ENCODE data around the gene SLC22A23.

Gene SLC22A23

GRCh38 chr6:3471286-3471685, 14.4 kb upstream of the SLC22A23 start:
- Histone ChIP-seq H2AFZ (ENCODE audit: low read length, unreplicated experiment) (no peak overlapping the region), H3K4me3 (ENCODE audit: low read depth, low read length) (no peak overlapping the region), H3K36me3 (ENCODE audit: insufficient read depth, low read length) (no peaks in the 10 kb centered on the region), H3K27ac (ENCODE audit: low read depth, low read length) (no peak overlapping the region), H3K27me3 (ENCODE audit: insufficient read depth, low read length) (no peaks in the 10 kb centered on the region), H3K79me2 (ENCODE audit: control insufficient read depth, insufficient read depth, low read length, unreplicated experiment) (no peaks in the 10 kb centered on the region), H3K4me1 (ENCODE audit: control insufficient read depth, insufficient read depth, low read length, unreplicated experiment) (peaks cover 12% of the 10 kb centered on the region)

- Histone ChIP-seq H3K27ac (ENCODE audit: low read depth, low read length) (no peak overlapping the region), H3K79me2 (ENCODE audit: control insufficient read depth, insufficient read depth, low read length, unreplicated experiment) (no peaks in the 10 kb centered on the region), H3K27me3 (ENCODE audit: insufficient read depth, low read length) (no peaks in the 10 kb centered on the region), H2AFZ (ENCODE audit: low read length, unreplicated experiment) (no peak overlapping the region), H3K36me3 (ENCODE audit: insufficient read depth, low read length) (no peaks in the 10 kb centered on the region), H3K4me3 (ENCODE audit: low read depth, low read length) (no peak overlapping the region), H3K4me1 (ENCODE audit: control insufficient read depth, insufficient read depth, low read length, unreplicated experiment) (peaks cover 8% of the 10 kb centered on the region)
Measured at GRCh38 chr6:3468585-3468984, 11.7 kb upstream of the SLC22A23 start.

- no peaks in the 10 kb centered on the region for H3K27me3 ChIP-seq (ENCODE audit: insufficient read depth, low read length)
- no peaks in the 10 kb centered on the region for H3K79me2 ChIP-seq (ENCODE audit: control insufficient read depth, insufficient read depth, low read length, unreplicated experiment)
- no peak overlapping the region for H2AFZ ChIP-seq (ENCODE audit: low read length, unreplicated experiment)
- H3K4me3 ChIP-seq (ENCODE audit: low read depth, low read length) = no peak overlapping the region
- H3K36me3 ChIP-seq (ENCODE audit: insufficient read depth, low read length) = no peaks in the 10 kb centered on the region
- H3K4me1 ChIP-seq (ENCODE audit: control insufficient read depth, insufficient read depth, low read length, unreplicated experiment) = peaks cover 8% of the 10 kb centered on the region
- H3K27ac ChIP-seq (ENCODE audit: low read depth, low read length) = no peak overlapping the region
Measured at GRCh38 chr6:3467996-3468395, 11.1 kb upstream of the SLC22A23 start.

DNA sequence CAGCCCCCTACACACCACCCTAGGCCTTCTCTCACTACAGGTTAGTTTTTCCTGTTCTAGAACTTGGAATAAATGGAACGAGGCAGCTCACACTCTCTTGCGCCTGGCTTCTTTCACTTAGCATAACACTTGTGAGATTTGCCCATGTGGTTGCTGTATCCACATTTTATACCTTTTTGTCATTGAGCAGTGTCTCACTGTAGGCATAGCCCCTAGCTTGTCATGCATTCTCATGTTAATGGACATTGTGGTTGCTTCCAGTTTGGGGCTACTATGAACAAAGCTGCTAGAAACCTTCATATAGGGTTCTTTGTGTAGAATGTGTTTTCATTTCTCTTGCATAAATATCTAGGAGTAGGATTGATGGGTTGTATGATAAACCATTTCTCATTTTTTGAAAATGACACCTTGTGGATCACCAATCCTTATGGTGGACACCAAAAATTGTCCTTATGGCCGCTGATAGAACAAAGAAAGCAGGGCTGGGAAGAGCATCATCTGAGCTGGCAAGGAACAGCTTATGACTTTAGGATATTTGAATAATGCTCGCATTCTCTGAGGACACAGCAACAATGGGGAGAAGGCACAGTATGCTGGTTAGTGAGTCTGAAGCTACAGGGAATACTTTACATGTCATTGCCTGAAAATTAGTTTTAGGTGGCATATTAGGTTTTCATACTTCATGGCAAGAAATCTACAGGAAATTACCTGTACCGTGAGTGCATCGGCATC, 9.8 kb upstream of the SLC22A23 start:
- no peak overlapping the region for H2AFZ ChIP-seq (ENCODE audit: low read length, unreplicated experiment)
- no peaks in the 10 kb centered on the region for H3K36me3 ChIP-seq (ENCODE audit: insufficient read depth, low read length)
- H3K4me1 ChIP-seq (ENCODE audit: control insufficient read depth, insufficient read depth, low read length, unreplicated experiment) = no peaks in the 10 kb centered on the region
- no peak overlapping the region for H3K27ac ChIP-seq (ENCODE audit: low read depth, low read length)
- no peak overlapping the region for H3K4me3 ChIP-seq (ENCODE audit: low read depth, low read length)
- no peaks in the 10 kb centered on the region for H3K79me2 ChIP-seq (ENCODE audit: control insufficient read depth, insufficient read depth, low read length, unreplicated experiment)
- no peaks in the 10 kb centered on the region for H3K27me3 ChIP-seq (ENCODE audit: insufficient read depth, low read length)

DNA sequence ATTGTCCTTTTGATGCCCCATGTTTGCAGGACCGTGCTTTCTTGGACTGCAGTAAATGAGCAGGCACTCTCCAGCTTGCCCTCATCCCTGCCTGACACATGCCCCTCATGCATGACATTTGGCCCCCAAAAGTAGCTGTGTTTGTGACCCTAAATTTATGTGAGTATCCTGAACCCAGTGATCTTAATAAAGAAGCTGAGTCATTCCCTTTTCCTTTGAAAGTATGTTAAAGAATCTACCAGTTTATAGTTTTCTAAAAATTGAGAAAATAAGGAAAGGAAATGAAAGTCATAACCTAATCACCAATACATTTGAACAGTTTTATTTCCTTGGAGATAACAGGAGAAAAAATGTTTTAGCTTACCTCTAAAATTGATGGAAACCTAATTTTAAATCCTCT, 3.4 kb upstream of the SLC22A23 start:
- Histone ChIP-seq H2AFZ (ENCODE audit: low read length, unreplicated experiment) (peak overlapping the region; percentile 69), H3K36me3 (ENCODE audit: insufficient read depth, low read length) (no peaks in the 10 kb centered on the region), H3K27me3 (ENCODE audit: insufficient read depth, low read length) (no peaks in the 10 kb centered on the region), H3K4me1 (ENCODE audit: control insufficient read depth, insufficient read depth, low read length, unreplicated experiment) (peaks cover 9% of the 10 kb centered on the region), H3K79me2 (ENCODE audit: control insufficient read depth, insufficient read depth, low read length, unreplicated experiment) (peaks cover 8% of the 10 kb centered on the region), H3K4me3 (ENCODE audit: low read depth, low read length) (no peak overlapping the region), H3K27ac (ENCODE audit: low read depth, low read length) (peak overlapping the region; percentile 19; the same call in 1 of the 2 replicates)

DNA sequence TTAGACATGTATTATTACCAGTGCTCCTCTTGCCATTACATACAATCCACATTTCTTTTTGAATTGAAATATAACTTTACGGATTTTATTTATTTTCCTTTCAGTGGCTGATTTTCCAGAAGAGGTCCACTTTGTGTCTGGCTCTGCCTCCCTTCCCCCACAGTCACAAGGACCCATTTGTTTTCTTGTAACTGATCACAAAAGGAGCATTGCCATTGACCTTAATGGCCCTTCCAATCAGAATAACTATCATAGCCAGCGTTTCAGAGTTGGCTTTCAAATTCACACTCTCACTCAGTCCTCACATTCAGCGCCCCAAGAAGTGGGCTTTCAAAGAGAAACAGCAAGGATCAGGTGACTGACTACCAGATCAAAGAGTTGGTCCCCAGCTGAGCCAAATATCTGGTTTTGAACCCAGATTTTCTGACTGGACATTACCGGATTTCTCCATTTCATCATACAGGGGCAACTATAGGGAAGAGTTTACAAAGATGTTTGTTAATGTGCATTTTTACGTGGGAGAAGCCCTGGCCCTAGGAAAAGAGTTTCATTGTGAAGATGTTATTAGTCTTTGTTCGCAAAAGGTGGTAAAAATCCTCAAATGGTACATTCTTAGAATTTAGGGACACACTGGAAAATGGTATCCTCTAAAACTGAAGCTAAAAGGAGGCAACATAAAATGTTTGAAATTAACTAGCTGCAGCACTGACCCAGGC, 2.0 kb upstream of the SLC22A23 start:
- Histone ChIP-seq H3K79me2 (ENCODE audit: control insufficient read depth, insufficient read depth, low read length, unreplicated experiment) (peaks cover 18% of the 10 kb centered on the region), H3K36me3 (ENCODE audit: insufficient read depth, low read length) (no peaks in the 10 kb centered on the region), H2AFZ (ENCODE audit: low read length, unreplicated experiment) (no peak overlapping the region), H3K27ac (ENCODE audit: low read depth, low read length) (no peak overlapping the region), H3K4me1 (ENCODE audit: control insufficient read depth, insufficient read depth, low read length, unreplicated experiment) (peaks cover 19% of the 10 kb centered on the region), H3K4me3 (ENCODE audit: low read depth, low read length) (no peak overlapping the region), H3K27me3 (ENCODE audit: insufficient read depth, low read length) (no peaks in the 10 kb centered on the region)

GRCh38 chr6:3457710-3458602, 1.1 kb upstream of the SLC22A23 start:
- H3K79me2 ChIP-seq (ENCODE audit: control insufficient read depth, insufficient read depth, low read length, unreplicated experiment) = peaks cover 24% of the 10 kb centered on the region
- H2AFZ ChIP-seq (ENCODE audit: low read length, unreplicated experiment) = peak overlapping the region; percentile 81
- no peaks in the 10 kb centered on the region for H3K36me3 ChIP-seq (ENCODE audit: insufficient read depth, low read length)
- no peaks in the 10 kb centered on the region for H3K27me3 ChIP-seq (ENCODE audit: insufficient read depth, low read length)
- no peak overlapping the region for H3K27ac ChIP-seq (ENCODE audit: low read depth, low read length)
- peak overlapping the region; percentile 81 for H3K4me3 ChIP-seq (ENCODE audit: low read depth, low read length)
- peaks cover 21% of the 10 kb centered on the region for H3K4me1 ChIP-seq (ENCODE audit: control insufficient read depth, insufficient read depth, low read length, unreplicated experiment)

DNA sequence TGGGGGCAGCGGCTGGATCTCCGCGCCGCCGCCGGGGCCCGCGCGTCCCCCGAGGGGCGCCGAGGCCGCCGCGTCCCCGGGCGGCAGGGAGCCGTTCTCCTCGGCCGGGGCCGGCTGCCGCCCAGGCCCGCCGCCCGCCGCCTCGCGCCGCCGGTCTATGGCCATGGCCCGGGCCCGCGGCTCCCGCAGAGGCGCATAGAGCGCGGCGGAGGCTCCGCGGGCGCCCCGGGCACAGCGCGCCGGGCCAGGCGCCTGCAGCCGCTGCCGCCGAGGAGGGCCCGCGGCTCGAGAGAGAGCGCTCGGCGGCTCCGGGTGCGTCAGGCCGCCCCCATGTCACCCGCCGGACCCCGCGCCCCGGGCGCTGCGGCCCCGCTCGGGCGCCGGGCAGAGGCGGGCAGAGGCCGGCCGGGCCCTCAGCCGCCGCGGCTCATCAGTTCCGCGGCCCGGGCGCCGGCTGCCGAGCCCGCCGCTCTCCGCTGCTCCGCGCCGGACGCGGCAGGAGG, 404 bp downstream of the SLC22A23 start:
- no peaks in the 10 kb centered on the region for H3K27me3 ChIP-seq (ENCODE audit: insufficient read depth, low read length)

GRCh38 chr6:3455569-3456394, 1.1 kb downstream of the SLC22A23 start:
- H3K4me1 ChIP-seq (ENCODE audit: control insufficient read depth, insufficient read depth, low read length, unreplicated experiment) = peaks cover 21% of the 10 kb centered on the region
- H3K79me2 ChIP-seq (ENCODE audit: control insufficient read depth, insufficient read depth, low read length, unreplicated experiment) = peaks cover 37% of the 10 kb centered on the region
- peak overlapping the region; percentile 36 for H2AFZ ChIP-seq (ENCODE audit: low read length, unreplicated experiment)
- no peak overlapping the region for H3K27ac ChIP-seq (ENCODE audit: low read depth, low read length)
- H3K27me3 ChIP-seq (ENCODE audit: insufficient read depth, low read length) = no peaks in the 10 kb centered on the region
- H3K36me3 ChIP-seq (ENCODE audit: insufficient read depth, low read length) = no peaks in the 10 kb centered on the region
- H3K4me3 ChIP-seq (ENCODE audit: low read depth, low read length) = peak overlapping the region; percentile 95

More for the DNA sequence above, 404 bp downstream of the SLC22A23 start:
- H3K4me3 ChIP-seq (ENCODE audit: low read depth, low read length) = peak overlapping the region; percentile 95
- H2AFZ ChIP-seq (ENCODE audit: low read length, unreplicated experiment) = no peak overlapping the region
- H3K4me1 ChIP-seq (ENCODE audit: control insufficient read depth, insufficient read depth, low read length, unreplicated experiment) = peaks cover 21% of the 10 kb centered on the region
- peaks cover 36% of the 10 kb centered on the region for H3K79me2 ChIP-seq (ENCODE audit: control insufficient read depth, insufficient read depth, low read length, unreplicated experiment)
- H3K36me3 ChIP-seq (ENCODE audit: insufficient read depth, low read length) = no peaks in the 10 kb centered on the region
- no peak overlapping the region for H3K27ac ChIP-seq (ENCODE audit: low read depth, low read length)

DNA sequence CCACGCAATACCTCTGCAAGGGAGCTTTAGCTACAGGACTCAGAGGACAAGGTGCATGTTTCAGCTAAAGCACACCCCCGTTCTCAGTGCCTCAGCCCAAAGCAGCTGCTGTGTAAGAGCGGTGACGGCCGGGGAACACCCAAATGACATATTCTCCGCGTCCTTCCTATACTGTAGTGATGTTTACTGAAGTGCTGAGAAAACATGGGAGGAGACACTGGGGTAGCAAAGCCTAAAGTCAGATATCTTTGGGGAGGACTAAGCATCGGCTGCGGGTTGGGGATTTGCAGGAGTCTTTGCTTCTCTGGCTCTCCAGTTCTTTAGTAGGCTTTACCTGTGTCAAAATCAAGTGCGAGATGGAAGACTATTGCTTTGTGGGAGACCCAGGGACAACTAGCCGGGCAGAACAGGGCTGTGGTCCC, 1.7 kb downstream of the SLC22A23 start:
- Histone ChIP-seq H3K36me3 (ENCODE audit: insufficient read depth, low read length) (no peaks in the 10 kb centered on the region), H3K79me2 (ENCODE audit: control insufficient read depth, insufficient read depth, low read length, unreplicated experiment) (peaks cover 37% of the 10 kb centered on the region), H3K4me1 (ENCODE audit: control insufficient read depth, insufficient read depth, low read length, unreplicated experiment) (peaks cover 17% of the 10 kb centered on the region), H3K27ac (ENCODE audit: low read depth, low read length) (no peak overlapping the region), H2AFZ (ENCODE audit: low read length, unreplicated experiment) (peak overlapping the region; percentile 36), H3K4me3 (ENCODE audit: low read depth, low read length) (peak overlapping the region; percentile 95), H3K27me3 (ENCODE audit: insufficient read depth, low read length) (no peaks in the 10 kb centered on the region)

Measured in ACC112 (cell line).